Right forelimb (tissue), 1 donor: ENCODE measurements around the gene PPP1R3G.
"Not testable (repeated sequence)": the region's sequence is repeated elsewhere in the genome, so short reads cannot be mapped to it uniquely, and the experiment has no call there.

ENCODE experiments used
- DNase-seq: peaks from one replicate; pipeline ENCODE4 v3.0.0-alpha.2; 2018

Gene PPP1R3G

DNA sequence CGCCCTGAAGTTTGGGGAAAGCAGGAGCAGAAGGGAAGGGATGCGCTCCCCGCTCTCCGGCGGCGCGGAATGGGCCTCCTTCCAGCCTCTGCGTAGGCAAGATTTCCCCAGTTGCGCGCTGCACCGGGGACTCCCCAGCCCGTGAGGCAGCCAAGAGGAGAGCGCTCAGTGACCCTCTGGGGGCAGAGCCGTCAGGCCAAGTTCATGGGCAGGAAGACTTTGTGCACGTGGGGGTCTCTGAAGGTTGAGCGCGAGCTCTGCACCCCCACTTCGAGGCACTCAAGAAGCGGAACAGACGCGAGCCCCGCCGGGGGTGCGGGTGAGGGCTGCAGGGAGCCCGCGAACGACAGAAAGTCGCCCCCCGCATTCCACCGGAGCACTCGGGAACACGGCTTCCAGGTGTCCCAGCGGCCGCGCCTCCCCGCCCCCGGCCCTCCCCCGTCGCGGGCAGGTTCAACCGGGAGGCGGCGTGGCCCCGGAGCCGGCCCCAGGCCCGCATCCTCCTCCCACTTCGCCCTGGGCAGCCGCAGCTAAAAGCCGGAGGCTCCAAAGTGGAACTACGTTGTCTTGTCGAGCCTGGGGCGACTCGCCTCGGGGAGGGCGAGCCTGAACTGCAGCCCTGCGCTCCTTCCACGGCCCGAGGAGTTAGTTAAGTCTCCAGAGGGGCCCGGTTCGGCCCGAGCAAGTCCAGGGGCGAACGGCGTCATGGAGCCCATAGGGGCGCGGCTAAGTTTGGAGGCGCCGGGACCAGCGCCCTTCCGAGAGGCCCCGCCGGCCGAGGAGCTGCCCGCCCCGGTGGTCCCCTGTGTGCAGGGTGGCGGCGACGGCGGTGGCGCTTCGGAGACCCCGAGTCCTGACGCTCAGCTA is at the start of gene PPP1R3G:
Gene PPP1R3G (plus strand): TSS at position 561 of the 867 bp plus-strand sequence. CDS start 145 bp downstream, at position 706.
- DNase-seq, result peak; percentile 82

GRCh38 chr6:5036269-5036668 is 48.9 kb upstream of the PPP1R3G start:
- no peak for DNase-seq

DNA sequence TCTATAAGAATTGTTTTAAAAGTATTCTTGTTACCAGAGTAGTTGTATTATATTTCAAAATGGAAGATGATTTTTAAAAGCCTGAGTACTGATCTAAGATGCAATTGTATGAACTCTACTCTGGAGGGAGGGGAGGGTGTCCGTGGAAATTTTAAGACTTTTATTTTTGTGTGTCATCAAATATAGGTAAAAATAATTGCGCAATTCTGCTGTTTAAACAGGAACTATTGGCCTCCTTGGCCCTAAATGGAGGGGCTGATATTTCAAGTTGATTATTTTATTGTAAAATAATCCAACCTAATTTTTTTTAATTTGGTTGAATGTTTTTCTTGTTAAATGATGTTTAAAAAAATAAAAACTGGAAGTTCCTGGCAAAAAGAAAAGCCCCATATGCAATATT is 43.2 kb upstream of the PPP1R3G start:
- no peak for DNase-seq

- no peak for DNase-seq
Observed at GRCh38 chr6:5042436-5042835, 42.7 kb upstream of the PPP1R3G start.

GRCh38 chr6:5044866-5045265 is 40.3 kb upstream of the PPP1R3G start:
- DNase-seq, result no peak

DNA sequence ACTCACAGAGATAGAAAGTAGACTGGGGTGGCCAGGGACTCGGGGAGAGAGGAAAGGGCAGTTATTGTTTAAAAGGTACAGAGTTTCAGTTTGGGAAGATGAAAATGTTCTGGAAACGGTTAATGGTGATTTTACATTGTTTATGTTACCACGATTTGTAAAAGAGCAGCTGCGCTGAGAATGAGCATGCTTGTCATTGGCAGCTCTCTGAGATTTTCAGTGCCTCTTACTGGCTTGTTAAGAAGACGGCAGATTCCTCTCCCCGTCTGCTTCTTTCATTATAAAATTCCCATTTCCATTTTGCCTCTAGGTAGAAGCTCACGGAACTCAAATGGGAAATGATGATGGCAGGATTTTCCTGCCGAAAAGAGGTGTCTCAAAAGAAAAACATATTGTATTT is 39.7 kb upstream of the PPP1R3G start:
- DNase-seq, result no peak

- no peak for DNase-seq
Observed at GRCh38 chr6:5046430-5046829, 38.7 kb upstream of the PPP1R3G start.

- DNase-seq, result no peak
Observed at GRCh38 chr6:5050009-5050408, 35.1 kb upstream of the PPP1R3G start.

GRCh38 chr6:5051394-5051793 is 33.7 kb upstream of the PPP1R3G start:
- no peak for DNase-seq

GRCh38 chr6:5053038-5053437 is 32.1 kb upstream of the PPP1R3G start:
- no peak for DNase-seq

DNA sequence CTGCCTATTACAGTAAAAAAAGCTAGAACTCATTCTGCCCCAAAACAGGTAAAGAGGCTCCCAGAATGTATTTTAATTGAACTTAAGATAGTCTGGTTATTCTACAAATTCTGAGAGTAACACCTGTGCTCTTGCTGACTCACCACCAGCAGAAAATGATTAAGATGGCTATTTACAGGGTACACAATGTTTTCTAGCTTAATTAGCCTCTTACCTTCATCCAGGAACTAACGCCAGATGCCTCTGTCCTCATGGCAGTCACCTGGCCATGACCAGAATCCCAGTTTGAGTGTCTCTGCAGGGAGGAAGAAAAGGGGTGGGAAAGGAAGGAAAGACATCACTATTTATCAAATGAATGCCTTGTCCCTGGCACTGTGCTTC is 31.3 kb upstream of the PPP1R3G start:
- no peak for DNase-seq

- DNase-seq, result no peak
Observed at GRCh38 chr6:5054245-5054873, 30.8 kb upstream of the PPP1R3G start.

- DNase-seq, result no peak
Observed at GRCh38 chr6:5055118-5055517, 30.0 kb upstream of the PPP1R3G start.

GRCh38 chr6:5058254-5058653 is 26.9 kb upstream of the PPP1R3G start:
- DNase-seq, result no peak

DNA sequence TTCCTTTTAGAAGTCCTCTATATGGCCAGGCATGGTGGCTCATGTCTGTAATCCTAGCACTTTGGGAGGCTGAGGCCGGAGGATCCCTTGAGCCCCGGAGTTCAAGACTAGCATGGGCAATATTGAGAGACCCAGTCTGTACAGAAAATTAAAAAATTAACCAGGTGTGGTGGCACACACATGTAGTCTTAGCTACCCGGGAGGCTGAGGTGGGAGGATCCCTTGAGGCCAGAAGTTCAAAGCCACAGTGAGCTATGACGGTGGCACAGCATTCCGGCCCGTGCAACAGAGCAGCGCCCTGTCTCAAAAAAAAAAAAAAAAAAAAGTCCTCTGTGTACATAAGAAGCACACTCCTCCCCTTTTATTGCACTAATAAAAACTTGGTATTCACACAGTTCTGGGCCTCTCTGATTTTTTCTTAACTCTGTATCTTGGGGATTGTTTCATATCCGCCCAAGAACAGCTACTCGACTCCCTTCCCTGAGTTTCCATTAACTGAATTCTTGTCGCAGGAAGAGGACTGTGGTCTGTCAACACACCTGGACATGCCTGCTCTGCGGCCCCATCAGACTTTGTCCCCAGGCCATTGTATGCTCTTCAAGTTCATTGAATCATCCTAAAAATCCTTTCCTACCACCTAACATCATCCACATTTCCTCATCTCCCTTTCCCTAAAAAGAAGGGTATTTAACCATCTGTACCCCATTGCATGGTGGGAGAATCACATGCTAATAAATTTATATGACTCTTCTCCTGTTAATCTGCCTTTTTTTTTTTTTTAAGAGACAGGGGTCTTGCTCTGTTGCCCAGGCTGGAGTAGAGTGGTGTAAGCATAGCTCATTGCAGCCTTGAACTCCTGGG is 25.9 kb upstream of the PPP1R3G start:
- no peak for DNase-seq

DNA sequence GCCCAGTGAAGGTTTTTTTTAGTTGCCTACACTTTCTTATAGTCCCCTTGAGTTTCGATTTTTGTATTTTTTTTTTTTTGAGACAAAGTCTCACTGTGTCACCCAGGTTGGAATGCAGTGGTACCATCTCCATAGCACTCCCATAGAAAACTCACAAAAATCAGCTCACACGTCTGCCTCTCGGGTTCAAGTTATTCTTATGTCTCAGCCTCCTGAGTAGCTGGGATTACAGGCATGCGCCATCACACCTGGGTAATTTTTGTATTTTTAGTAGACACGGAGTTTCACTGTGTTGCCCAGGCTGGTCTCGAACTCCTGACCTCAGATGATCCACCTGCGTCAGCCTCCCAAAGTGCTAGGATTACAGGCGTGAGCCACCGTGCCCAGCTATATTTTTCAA is 24.7 kb upstream of the PPP1R3G start:
- not testable (repeated sequence) for DNase-seq

GRCh38 chr6:5061152-5061551 is 24.0 kb upstream of the PPP1R3G start:
- DNase-seq, result no peak

- DNase-seq, result no peak
Observed at GRCh38 chr6:5063617-5064016, 21.5 kb upstream of the PPP1R3G start.

GRCh38 chr6:5066456-5067093 is 18.6 kb upstream of the PPP1R3G start:
- no peak for DNase-seq

DNA sequence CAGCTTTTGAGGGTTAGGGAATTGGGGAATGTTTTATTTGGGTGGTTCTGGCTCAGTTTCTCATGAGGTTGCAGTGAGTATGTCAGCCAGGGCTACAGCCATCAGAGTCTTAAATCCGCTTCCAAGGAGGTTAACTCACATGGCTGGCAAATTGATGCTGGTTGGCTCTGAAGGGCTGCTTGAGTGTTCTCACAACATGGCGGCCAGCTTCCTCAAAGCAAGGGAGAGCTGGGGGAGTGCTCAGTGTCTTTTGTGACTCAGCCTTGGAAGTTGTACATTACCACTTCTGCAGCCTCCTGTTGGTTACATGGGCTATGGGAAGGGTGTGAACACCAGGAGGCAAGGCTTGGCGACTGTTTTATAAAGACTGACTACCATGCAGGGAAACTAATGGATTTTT is 17.8 kb upstream of the PPP1R3G start:
- DNase-seq, result no peak

DNA sequence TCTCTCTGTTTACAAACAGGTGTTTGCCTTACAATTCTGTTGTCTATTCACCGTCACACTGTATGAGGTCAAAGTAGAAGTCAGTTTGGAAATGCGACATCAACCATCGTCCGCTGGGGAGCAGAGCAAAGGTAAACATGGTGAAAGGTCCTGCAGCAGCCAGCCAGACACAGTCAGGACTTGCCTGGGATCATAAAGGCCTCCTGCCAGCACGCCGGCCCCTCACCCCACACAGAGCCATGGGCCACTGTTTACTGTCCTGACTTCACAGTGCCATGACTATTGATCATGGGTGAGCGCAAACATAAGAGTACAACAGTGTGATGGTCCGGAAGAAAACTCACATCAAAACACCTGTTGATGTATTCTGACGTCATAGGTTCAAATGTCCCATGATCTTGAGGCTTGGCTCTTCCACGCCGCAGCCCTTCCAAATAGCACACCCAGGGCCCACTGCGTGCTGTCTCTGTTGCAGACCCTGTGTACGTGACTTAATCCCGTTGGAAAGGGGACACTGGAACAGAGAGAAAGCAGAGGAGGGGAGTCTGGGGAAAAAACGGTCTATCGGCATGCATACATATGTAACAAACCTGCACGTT is 16.9 kb upstream of the PPP1R3G start:
- DNase-seq, result no peak

GRCh38 chr6:5071216-5071615 is 13.9 kb upstream of the PPP1R3G start:
- no peak for DNase-seq

GRCh38 chr6:5072440-5072839 is 12.7 kb upstream of the PPP1R3G start:
- DNase-seq, result no peak
